Upper lobe of right lung (tissue), 1 donor: Measurements from ENCODE around the gene WDR31. TPM values are rescaled to one million over a fixed set of nuclear protein-coding genes. Genes with fewer than 3 reads are reported as not detected.

ENCODE experiments used
- ATAC-seq: fragments of 200-7000 bp; cut with Tn5 transposase; one replicate; pipeline ENCODE4 v1.9.1; 2020; ENCODE audit warnings: mild to moderate bottlenecking, moderate library complexity
- DNase-seq: peaks from one replicate; pipeline ENCODE4 v3.0.0-alpha.2; 2020
- H3K27ac ChIP-seq: fragments of 200-600 bp; one replicate; pipeline ENCODE4 v1.8.0; 2022
- H3K27me3 ChIP-seq: fragments of 200-600 bp; one replicate; pipeline ENCODE4 v1.8.0; 2022; ENCODE audit warnings: mild to moderate bottlenecking
- H3K36me3 ChIP-seq: fragments of 200-600 bp; one replicate; pipeline ENCODE4 v1.8.0; 2022
- H3K4me1 ChIP-seq: fragments of 200-600 bp; one replicate; pipeline ENCODE4 v1.8.0; 2022
- H3K4me3 ChIP-seq: fragments of 200-600 bp; one replicate; pipeline ENCODE4 v1.8.0; 2022; ENCODE audit warnings: mild to moderate bottlenecking
- H3K9me3 ChIP-seq: fragments of 200-600 bp; one replicate; pipeline ENCODE4 v1.8.0; 2022
- CTCF ChIP-seq: fragments of 200-600 bp; IDR thresholded peaks from one replicate; pipeline ENCODE4 v1.8.0; 2022; ENCODE audit warnings: antibody characterized with exemption
- intact Hi-C: fragments of 100-400 bp; cut with DNase I; formaldehyde crosslinking; loops from one replicate; pipeline ENCODE4 v1.11.0; 2022
- total RNA-seq: library from RNA; stranded (reverse); fragmentation: NEBNext Ultra II Directional; extraction: Animal tissue kit (Norgen Biotek cat#: 25700); gene quantifications from one replicate; pipeline ENCODE4 v1.2.1, GENCODE V29; 2021
- donor health status: DM: no; HTN: yes; CAD: no; lungs with severe emphysema.

WDR31 gene
- total RNA-seq, 1 donor from 2014 or later = 2.6 TPM

- H3K27me3 ChIP-seq = no peaks in the 10 kb centered on the region
- no peaks in the 10 kb centered on the region for H3K36me3 ChIP-seq
- no peak for ATAC-seq
- DNase-seq = no peak
- H3K27ac ChIP-seq = no peak overlapping the region
- intact Hi-C loops = no loop called here
- no peak overlapping the region for H3K4me3 ChIP-seq
- no peaks in the 10 kb centered on the region for H3K9me3 ChIP-seq
- H3K4me1 ChIP-seq = no peaks in the 10 kb centered on the region
- no peak for TF ChIP-seq CTCF
These were observed 23.3 kb upstream of the WDR31 start for GRCh38 chr9:113363336-113363735.

GRCh38 chr9:113361304-113362018, 21.4 kb upstream of the WDR31 start:
- H3K4me3 ChIP-seq = no peak overlapping the region
- ATAC-seq = no peak
- H3K4me1 ChIP-seq = no peaks in the 10 kb centered on the region
- intact Hi-C loops = no loop called here
- no peaks in the 10 kb centered on the region for H3K27me3 ChIP-seq
- TF ChIP-seq CTCF = no peak
- DNase-seq = no peak
- no peak overlapping the region for H3K27ac ChIP-seq
- no peaks in the 10 kb centered on the region for H3K9me3 ChIP-seq
- H3K36me3 ChIP-seq = no peaks in the 10 kb centered on the region

DNA sequence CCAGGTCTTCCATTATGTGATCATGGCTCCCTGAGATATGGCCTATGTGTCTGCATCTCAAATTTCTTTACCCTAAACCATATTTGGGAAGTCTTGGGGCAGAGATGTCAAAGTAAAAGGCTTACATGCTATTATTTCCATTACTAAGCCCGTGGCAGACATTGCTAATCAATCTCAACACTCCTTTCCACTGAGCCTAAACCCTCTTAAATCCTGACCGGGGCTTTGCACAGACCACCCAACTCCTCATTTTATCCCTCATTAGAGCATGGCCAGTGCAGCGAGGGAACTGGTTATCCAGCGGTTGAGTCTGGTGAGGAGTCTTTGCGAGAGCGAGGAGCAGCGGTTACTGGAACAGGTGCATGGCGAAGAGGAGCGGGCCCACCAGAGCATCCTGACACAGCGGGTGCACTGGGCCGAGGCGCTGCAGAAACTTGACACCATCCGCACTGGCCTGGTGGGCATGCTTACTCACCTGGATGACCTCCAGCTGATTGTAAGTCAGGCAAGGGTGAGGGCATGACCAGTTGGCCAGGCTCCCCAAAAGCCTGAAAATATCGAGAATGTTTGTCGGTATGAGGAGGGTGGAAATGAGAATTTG, 20.3 kb upstream of the WDR31 start:
- ATAC-seq = no peak
- no peak for TF ChIP-seq CTCF
- H3K36me3 ChIP-seq = no peaks in the 10 kb centered on the region
- no peak overlapping the region for H3K4me3 ChIP-seq
- H3K4me1 ChIP-seq = no peaks in the 10 kb centered on the region
- H3K27me3 ChIP-seq = no peaks in the 10 kb centered on the region
- no peak for DNase-seq
- intact Hi-C loops = no loop called here
- no peaks in the 10 kb centered on the region for H3K9me3 ChIP-seq
- H3K27ac ChIP-seq = no peak overlapping the region

GRCh38 chr9:113359385-113359784, 19.3 kb upstream of the WDR31 start:
- Histone ChIP-seq H3K27me3 (no peaks in the 10 kb centered on the region), H3K9me3 (no peaks in the 10 kb centered on the region), H3K4me3 (no peak overlapping the region), H3K27ac (no peak overlapping the region), H3K36me3 (no peaks in the 10 kb centered on the region), H3K4me1 (no peaks in the 10 kb centered on the region)
- intact Hi-C loops = no loop called here
- ATAC-seq (no peak), DNase-seq (no peak)
- no peak for TF ChIP-seq CTCF

GRCh38 chr9:113356686-113357292, 16.7 kb upstream of the WDR31 start:
- ATAC-seq (no peak), DNase-seq (no peak)
- Histone ChIP-seq H3K27ac (no peak overlapping the region), H3K4me3 (no peak overlapping the region), H3K27me3 (no peaks in the 10 kb centered on the region), H3K9me3 (no peaks in the 10 kb centered on the region), H3K4me1 (no peaks in the 10 kb centered on the region), H3K36me3 (no peaks in the 10 kb centered on the region)
- no peak for TF ChIP-seq CTCF
- intact Hi-C loops = no loop called here
